Fibroblast of lung (primary cell): ENCODE measurements around the gene TASP1. TPM values are rescaled to one million over a fixed set of nuclear protein-coding genes. Genes with fewer than 3 reads are reported as not detected.

ENCODE experiments used
- DNase-seq, 2 donors: peaks; one replicate each; pipeline versions ENCODE4 v3.0.0 to v3.0.0-alpha.2; 2010; ENCODE audit warnings: low read depth in 2 of 2
- H2AFZ ChIP-seq: 2 replicates; pipeline ENCODE4 v1.5.1; 2012; ENCODE audit warnings: low read length, control low read depth, inconsistent platforms
- H3K27ac ChIP-seq: 2 replicates; pipeline ENCODE4 v1.5.1; 2011; ENCODE audit warnings: low read length, control low read depth; ENCODE audit not compliant: insufficient read depth
- H3K27me3 ChIP-seq: 2 replicates; pipeline ENCODE4 v1.5.1; 2011; ENCODE audit warnings: mild to moderate bottlenecking, low read length; ENCODE audit not compliant: control insufficient read depth, insufficient read depth
- H3K36me3 ChIP-seq: 2 replicates; pipeline ENCODE4 v1.5.1; 2011; ENCODE audit warnings: low read length; ENCODE audit not compliant: control insufficient read depth, insufficient read depth
- H3K4me1 ChIP-seq: 2 replicates; pipeline ENCODE4 v1.5.1; 2011; ENCODE audit warnings: low read length; ENCODE audit not compliant: control insufficient read depth, insufficient read depth; ENCODE audit errors: extremely low read depth
- H3K4me2 ChIP-seq: 2 replicates; pipeline ENCODE4 v1.5.1; 2011; ENCODE audit warnings: low read length, control low read depth; ENCODE audit not compliant: insufficient read depth; ENCODE audit errors: extremely low read depth
- H3K4me3 ChIP-seq, 4 experiments: fragments of 200-600 bp in 1 of 4; sonication (generic) in 1 of 4; replicated peaks in 1 of 4; 2 replicates each; pipeline ENCODE4 v1.5.1; 2011 to 2016; ENCODE audit warnings: low read length in 4 of 4, low read depth in 3 of 4, mild to moderate bottlenecking in 3 of 4, control low read depth in 2 of 4, inconsistent platforms in 1 of 4, mixed read lengths in 1 of 4; ENCODE audit not compliant: insufficient read depth in 1 of 4; ENCODE audit errors: control extremely low read depth in 1 of 4
- H3K79me2 ChIP-seq: 2 replicates; pipeline ENCODE4 v1.5.1; 2012; ENCODE audit warnings: mild to moderate bottlenecking, low read length, inconsistent platforms; ENCODE audit not compliant: control insufficient read depth, insufficient read depth
- H3K9ac ChIP-seq: 2 replicates; pipeline ENCODE4 v1.5.1; 2011; ENCODE audit warnings: mild to moderate bottlenecking, low read length, control low read depth; ENCODE audit not compliant: insufficient read depth
- H3K9me3 ChIP-seq: 2 replicates; pipeline ENCODE4 v1.5.1; 2012; ENCODE audit warnings: low read depth, low read length; ENCODE audit not compliant: control insufficient read depth, insufficient read depth
- H4K20me1 ChIP-seq: 2 replicates; pipeline ENCODE4 v1.5.1; 2011; ENCODE audit warnings: low read length; ENCODE audit not compliant: control insufficient read depth, insufficient read depth; ENCODE audit errors: extremely low read depth
- CTCF ChIP-seq, 2 donors: IDR thresholded peaks in 1 of 2; conservative IDR thresholded peaks in 1 of 2; 1 replicate in 1 of 2; 2 replicates in 1 of 2; pipeline ENCODE4 v1.5.1; 2011 to 2012; ENCODE audit warnings: low read length in 2 of 2, control low read depth in 1 of 2, inconsistent platforms in 1 of 2, low read depth in 1 of 2, mild to moderate bottlenecking in 1 of 2
- EZH2 ChIP-seq: IDR thresholded peaks from 2 replicates; pipeline ENCODE4 v1.5.1; 2012; ENCODE audit warnings: low read length, control low read depth, mild to moderate bottlenecking; ENCODE audit errors: missing control alignments
- polyA plus RNA-seq, 2 donors: library from polyadenylated mRNA; depleted of rRNA in 1 of 2; stranded (reverse) in 1 of 2; unstranded in 1 of 2; fragments of >200 nt; gene quantifications; 2 replicates each; pipeline ENCODE4 v1.2.1, GENCODE V29; 2011 to 2012; ENCODE audit warnings: missing spikeins in 1 of 2
- total RNA-seq: library from RNA; depleted of rRNA; stranded (reverse); fragments of >200 nt; gene quantifications from 2 replicates; pipeline ENCODE4 v1.2.1, GENCODE V29; 2014

TASP1 gene
- total and polyA plus RNA-seq, 2 donors (not counting 1 experiment from before 2014, with no cell fraction given) = 6.3 to 13.6 TPM

- Histone ChIP-seq H3K36me3 (no peaks in the 10 kb centered on the region), H3K79me2 (no peaks in the 10 kb centered on the region), H3K9ac (no peak overlapping the region), H3K27ac (no peak overlapping the region), H4K20me1 (no peaks in the 10 kb centered on the region), H3K9me3 (no peaks in the 10 kb centered on the region), H3K4me2 (no peak overlapping the region), H3K4me1 (no peaks in the 10 kb centered on the region), H3K4me3 (no peak overlapping the region), H2AFZ (no peak overlapping the region), H3K27me3 (no peaks in the 10 kb centered on the region)
- no peak for TF ChIP-seq EZH2
- no peak for TF ChIP-seq CTCF (conservative IDR thresholded peaks at IDR 0.05 in 1 of 2, IDR thresholded peaks at IDR 0.05 in 1 of 2; ENCODE audit: low read depth in 1 of 2, low read length in 2 of 2)
- no peak for DNase-seq
Observed at GRCh38 chr20:13507646-13508045, 131.1 kb downstream of the TASP1 start.

GRCh38 chr20:13501500-13501899, 137.2 kb downstream of the TASP1 start:
- Histone ChIP-seq H3K27ac (no peak overlapping the region), H3K36me3 (no peaks in the 10 kb centered on the region), H3K4me2 (no peak overlapping the region), H3K9me3 (no peaks in the 10 kb centered on the region), H3K4me1 (no peaks in the 10 kb centered on the region), H3K27me3 (no peaks in the 10 kb centered on the region), H3K9ac (no peak overlapping the region), H3K79me2 (no peaks in the 10 kb centered on the region), H3K4me3 (no peak overlapping the region), H2AFZ (no peak overlapping the region), H4K20me1 (no peaks in the 10 kb centered on the region)
- no peak for DNase-seq
- TF ChIP-seq CTCF (conservative IDR thresholded peaks at IDR 0.05 in 1 of 2, IDR thresholded peaks at IDR 0.05 in 1 of 2; ENCODE audit: low read depth in 1 of 2, low read length in 2 of 2) (no peak), EZH2 (no peak)

GRCh38 chr20:13494019-13494418, 144.7 kb downstream of the TASP1 start:
- no peaks in the 10 kb centered on the region for H3K79me2 ChIP-seq
- H3K4me3 ChIP-seq = no peak overlapping the region
- no peak overlapping the region for H2AFZ ChIP-seq
- H3K4me1 ChIP-seq = peaks cover 2% of the 10 kb centered on the region
- H3K27ac ChIP-seq = no peak overlapping the region
- DNase-seq = peak in 1 of 2 donors; percentile 22
- H4K20me1 ChIP-seq = no peaks in the 10 kb centered on the region
- H3K27me3 ChIP-seq = no peaks in the 10 kb centered on the region
- H3K36me3 ChIP-seq = no peaks in the 10 kb centered on the region
- TF ChIP-seq EZH2 (no peak), CTCF (conservative IDR thresholded peaks at IDR 0.05 in 1 of 2, IDR thresholded peaks at IDR 0.05 in 1 of 2; ENCODE audit: low read depth in 1 of 2, low read length in 2 of 2) (no peak)
- no peaks in the 10 kb centered on the region for H3K9me3 ChIP-seq
- H3K4me2 ChIP-seq = no peak overlapping the region
- H3K9ac ChIP-seq = no peak overlapping the region
